Measurements from ENCODE around the gene ADIPOQ. TPM values are rescaled to one million over a fixed set of nuclear protein-coding genes. Genes with fewer than 3 reads are reported as not detected.
"Not testable (repeated sequence)": the region's sequence is repeated elsewhere in the genome, so short reads cannot be mapped to it uniquely, and the experiment has no call there.

The ADIPOQ gene
- polyA plus RNA-seq (ENCODE audit: insufficient read length): 0.06 TPM

- no peak for DNase-seq (ENCODE audit: low read depth)
Observed at GRCh38 chr3:186842426-186843038, at the start of gene ADIPOQ. Gene ADIPOQ, plus strand, starts transcription at chr3:186842710. Its CDS starts 10,349 bp downstream, at chr3:186853059.

DNA sequence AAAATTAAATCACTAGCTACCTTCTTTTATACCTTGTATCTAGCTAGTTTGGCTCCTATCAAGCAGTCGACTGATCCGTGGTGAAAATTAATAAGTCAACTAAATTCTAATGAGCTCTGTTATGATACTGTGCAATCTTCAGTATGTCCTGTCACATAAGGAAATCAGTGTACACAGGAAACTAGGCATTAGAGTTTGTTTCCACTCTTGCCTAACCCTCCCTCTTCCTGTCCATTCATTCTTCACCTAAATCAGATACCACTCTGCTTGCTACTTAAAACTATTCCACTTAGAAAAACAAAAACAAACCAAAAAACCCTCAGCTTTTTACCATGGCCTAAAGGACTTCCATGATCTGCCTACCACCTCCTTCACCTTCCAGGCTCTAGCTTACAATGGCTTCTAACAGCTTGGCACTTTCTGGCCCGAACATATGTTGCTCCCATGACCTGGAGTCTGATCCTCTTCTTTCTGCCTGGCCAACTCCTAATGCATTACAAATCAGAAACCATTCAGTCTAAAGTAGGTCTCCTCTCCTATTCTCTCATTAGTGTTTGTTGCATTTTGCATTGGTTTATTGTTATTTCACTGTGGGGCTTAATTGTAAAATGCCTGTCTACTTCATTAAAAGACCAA, 44.2 kb upstream of the ADIPOQ start:
- DNase-seq (ENCODE audit: low read depth): no peak

DNA sequence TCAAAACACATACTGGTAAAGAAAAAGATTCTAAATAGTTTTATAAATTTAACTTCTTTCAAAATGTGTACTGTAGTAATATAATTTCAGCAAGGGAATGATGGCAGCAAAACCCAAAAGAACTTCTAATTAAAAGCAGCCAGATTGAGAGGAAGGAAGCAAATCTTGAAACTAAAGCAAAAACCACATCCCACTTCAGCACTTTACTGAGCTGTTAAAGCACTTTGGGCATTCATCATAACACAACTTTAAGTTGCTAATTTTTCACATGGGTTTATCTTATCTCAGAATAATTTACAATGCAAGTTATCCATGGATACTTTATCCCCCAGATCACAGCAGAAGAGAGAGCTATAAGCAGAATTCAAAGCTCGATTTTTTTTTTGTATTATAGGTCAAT, 42.2 kb upstream of the ADIPOQ start:
- DNase-seq (ENCODE audit: low read depth): no peak

GRCh38 chr3:186802701-186803100, 39.8 kb upstream of the ADIPOQ start:
- no peak for DNase-seq (ENCODE audit: low read depth)

DNA sequence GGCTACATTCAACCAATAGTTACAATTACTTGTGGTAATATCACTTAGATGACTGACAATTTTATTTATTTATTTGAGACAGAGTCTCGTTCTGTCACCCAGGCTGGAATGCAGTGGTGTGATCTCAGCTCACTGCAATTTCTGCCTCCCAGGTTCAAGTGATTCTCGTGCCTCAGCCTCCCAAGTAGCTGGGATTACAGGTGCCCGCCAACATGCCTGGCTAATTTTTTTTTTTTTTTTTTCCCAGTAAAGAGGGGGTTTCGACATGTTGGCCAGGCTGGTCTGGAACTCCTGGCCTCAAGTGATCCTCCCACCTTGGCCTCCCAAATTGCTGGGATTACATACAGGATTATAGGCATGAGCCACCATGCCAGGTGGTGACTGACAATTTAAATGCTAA, 39.1 kb upstream of the ADIPOQ start:
- not testable (repeated sequence) for DNase-seq (ENCODE audit: low read depth)

GRCh38 chr3:186806089-186807055, 36.1 kb upstream of the ADIPOQ start, which contains the start of gene RFC4:
Gene RFC4, minus strand, starts transcription at chr3:186806482. Its CDS starts 1,769 bp downstream, at chr3:186804713.
- no peak for DNase-seq (ENCODE audit: low read depth)

DNA sequence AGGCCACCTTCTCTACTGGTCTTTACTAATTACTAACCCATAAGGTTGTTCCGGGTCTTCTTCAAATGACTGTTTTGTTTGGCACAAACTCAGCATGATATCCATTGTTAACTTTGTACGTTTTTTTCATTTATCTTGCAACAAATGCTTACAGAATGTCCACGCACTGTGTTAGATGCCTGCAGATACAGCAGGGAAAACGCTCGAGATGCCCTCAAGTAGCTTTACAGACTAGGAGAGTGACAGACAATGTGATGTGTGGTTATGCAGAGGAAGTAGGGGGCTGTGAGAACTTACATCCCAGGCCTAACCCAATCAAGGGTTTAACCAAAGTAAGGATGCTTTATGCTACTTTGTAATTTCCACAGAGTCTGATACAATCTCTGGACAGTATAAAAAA, 35.3 kb upstream of the ADIPOQ start:
- no peak for DNase-seq (ENCODE audit: low read depth)

GRCh38 chr3:186810336-186810996, 32.0 kb upstream of the ADIPOQ start:
- no peak for DNase-seq (ENCODE audit: low read depth)

DNA sequence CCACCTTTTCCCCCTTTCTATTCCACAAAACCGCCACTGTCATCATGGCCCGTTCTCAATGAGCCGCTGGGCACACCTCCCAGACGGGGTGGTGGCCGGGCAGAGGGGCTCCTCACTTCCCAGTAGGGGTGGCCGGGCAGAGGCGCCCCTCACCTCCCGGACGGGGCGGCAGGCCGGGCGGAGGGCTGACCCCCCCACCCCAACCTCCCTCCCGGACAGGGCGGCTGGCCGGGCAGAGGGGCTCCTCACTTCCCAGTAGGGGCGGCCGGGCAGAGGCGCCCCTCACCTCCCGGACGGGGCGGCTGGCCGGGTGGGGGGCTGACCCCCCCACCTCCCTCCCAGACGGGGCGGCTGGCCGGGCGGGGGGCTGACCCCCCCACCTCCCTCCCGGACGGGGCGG, 31.2 kb upstream of the ADIPOQ start:
- not testable (repeated sequence) for DNase-seq (ENCODE audit: low read depth)

GRCh38 chr3:186814100-186814499, 28.4 kb upstream of the ADIPOQ start:
- no peak for DNase-seq (ENCODE audit: low read depth)

GRCh38 chr3:186815435-186815834, 27.1 kb upstream of the ADIPOQ start:
- DNase-seq (ENCODE audit: low read depth): no peak

DNA sequence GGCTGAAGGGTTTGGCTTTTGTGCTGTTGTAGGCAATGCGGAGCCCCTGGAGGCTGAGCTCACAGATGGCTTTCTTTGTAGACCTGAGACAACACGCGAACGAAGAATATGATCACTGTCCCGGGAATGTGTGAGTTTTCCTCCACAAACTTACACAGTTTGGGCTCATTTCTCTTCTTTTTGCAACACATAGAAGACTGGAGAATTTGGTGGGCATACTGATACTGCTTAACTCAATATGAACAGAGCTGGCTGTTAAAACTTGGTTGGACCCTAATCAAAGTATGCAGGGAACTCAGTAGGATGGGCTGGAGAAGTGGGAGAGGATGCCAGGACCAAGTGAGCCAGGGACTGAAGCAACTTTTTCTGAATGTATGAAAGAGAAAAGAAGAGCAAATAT, 24.0 kb upstream of the ADIPOQ start:
- DNase-seq (ENCODE audit: low read depth): no peak

- DNase-seq (ENCODE audit: low read depth): no peak
Observed at GRCh38 chr3:186818956-186819355, 23.6 kb upstream of the ADIPOQ start.

GRCh38 chr3:186821429-186822387, 20.8 kb upstream of the ADIPOQ start:
- no peak for DNase-seq (ENCODE audit: low read depth)

- DNase-seq (ENCODE audit: low read depth): not testable (repeated sequence)
Observed at GRCh38 chr3:186822388-186822759, 20.1 kb upstream of the ADIPOQ start.

- DNase-seq (ENCODE audit: low read depth): no peak
Observed at GRCh38 chr3:186823386-186823785, 19.1 kb upstream of the ADIPOQ start.

- no peak for DNase-seq (ENCODE audit: low read depth)
Observed at GRCh38 chr3:186824430-186825139, 17.9 kb upstream of the ADIPOQ start.

DNA sequence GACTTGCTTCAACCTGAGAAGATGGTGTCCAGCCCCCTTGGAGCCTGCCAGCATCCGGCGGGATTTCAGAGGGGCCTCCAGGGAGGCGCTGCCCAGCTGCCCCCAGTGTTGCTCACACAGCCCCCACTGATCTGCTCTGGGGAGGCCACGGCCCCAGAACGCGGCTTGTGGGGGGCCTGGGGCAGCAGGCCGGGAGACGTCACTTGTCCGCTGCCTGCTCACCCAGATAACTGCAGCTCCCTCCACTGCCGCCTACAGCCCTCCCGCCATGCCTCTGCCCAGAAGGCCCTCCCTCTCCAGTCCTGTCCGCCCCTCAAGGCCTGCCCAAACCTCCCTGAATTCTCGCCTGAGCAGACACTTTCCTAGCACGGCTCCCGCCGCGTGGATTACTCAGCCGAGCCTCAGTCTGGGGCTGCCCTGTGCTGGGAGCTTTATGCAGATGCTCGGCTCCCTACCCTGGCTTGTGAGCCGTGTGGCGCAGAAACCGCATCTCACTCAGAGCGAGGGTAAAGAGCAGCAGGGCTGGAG, 17.2 kb upstream of the ADIPOQ start:
- DNase-seq (ENCODE audit: low read depth): no peak

- DNase-seq (ENCODE audit: low read depth): no peak
Observed at GRCh38 chr3:186825872-186826409, 16.6 kb upstream of the ADIPOQ start.

Data from forelimb muscle (tissue), 1 donor.